ENCODE data around the gene LRRC72.
"Not testable (repeated sequence)": the region's sequence is repeated elsewhere in the genome, so short reads cannot be mapped to it uniquely, and the experiment has no call there.

Gene LRRC72

DNA sequence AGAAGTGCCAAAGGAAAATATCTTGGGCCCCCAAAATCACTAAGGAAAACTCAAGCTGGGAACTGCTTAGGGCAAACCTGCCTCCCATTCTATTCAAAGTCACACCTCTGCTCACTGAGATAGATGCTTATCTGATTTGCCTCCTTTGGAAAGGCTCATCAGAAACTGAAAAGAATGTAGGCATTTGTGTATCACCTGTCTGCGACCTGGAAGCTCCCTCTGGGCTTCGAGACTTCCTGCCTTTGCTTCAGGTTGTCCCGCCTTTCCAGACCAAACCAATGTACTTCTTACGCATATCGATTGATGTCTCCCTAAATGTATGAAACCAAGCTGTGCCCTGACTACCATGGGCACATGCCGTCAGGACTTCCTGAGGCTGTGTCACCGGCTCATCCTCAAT is 14.5 kb upstream of the LRRC72 start:
- TF ChIP-seq, protein P1, sequence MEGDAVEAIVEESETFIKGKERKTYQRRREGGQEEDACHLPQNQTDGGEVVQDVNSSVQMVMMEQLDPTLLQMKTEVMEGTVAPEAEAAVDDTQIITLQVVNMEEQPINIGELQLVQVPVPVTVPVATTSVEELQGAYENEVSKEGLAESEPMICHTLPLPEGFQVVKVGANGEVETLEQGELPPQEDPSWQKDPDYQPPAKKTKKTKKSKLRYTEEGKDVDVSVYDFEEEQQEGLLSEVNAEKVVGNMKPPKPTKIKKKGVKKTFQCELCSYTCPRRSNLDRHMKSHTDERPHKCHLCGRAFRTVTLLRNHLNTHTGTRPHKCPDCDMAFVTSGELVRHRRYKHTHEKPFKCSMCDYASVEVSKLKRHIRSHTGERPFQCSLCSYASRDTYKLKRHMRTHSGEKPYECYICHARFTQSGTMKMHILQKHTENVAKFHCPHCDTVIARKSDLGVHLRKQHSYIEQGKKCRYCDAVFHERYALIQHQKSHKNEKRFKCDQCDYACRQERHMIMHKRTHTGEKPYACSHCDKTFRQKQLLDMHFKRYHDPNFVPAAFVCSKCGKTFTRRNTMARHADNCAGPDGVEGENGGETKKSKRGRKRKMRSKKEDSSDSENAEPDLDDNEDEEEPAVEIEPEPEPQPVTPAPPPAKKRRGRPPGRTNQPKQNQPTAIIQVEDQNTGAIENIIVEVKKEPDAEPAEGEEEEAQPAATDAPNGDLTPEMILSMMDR (conservative IDR thresholded peaks at IDR 0.05): no peak
- TF ChIP-seq ZFX (IDR thresholded peaks at IDR 0.05): no peak
- H3K27ac ChIP-seq: no peak overlapping the region

- H3K27ac ChIP-seq: no peak overlapping the region
- TF ChIP-seq, protein P1 (conservative IDR thresholded peaks at IDR 0.05): no peak
- no peak for TF ChIP-seq ZFX (IDR thresholded peaks at IDR 0.05)
Measured at GRCh38 chr7:16514271-16514670, 12.4 kb upstream of the LRRC72 start.

GRCh38 chr7:16514729-16515128 is 11.9 kb upstream of the LRRC72 start:
- TF ChIP-seq, protein P1 (conservative IDR thresholded peaks at IDR 0.05): no peak
- TF ChIP-seq ZFX (IDR thresholded peaks at IDR 0.05): no peak

GRCh38 chr7:16515785-16516685 is 10.6 kb upstream of the LRRC72 start:
- no peak for TF ChIP-seq ZFX (IDR thresholded peaks at IDR 0.05)
- TF ChIP-seq, protein P1 (conservative IDR thresholded peaks at IDR 0.05): no peak
- H3K27ac ChIP-seq: no peak overlapping the region

More at GRCh38 chr7:16514729-16515128, 11.9 kb upstream of the LRRC72 start:
- no peak overlapping the region for H3K27ac ChIP-seq

GRCh38 chr7:16519985-16520384 is 6.6 kb upstream of the LRRC72 start:
- not testable (repeated sequence) for H3K27ac ChIP-seq

GRCh38 chr7:16524332-16524731 is 2.3 kb upstream of the LRRC72 start:
- TF ChIP-seq, protein P1 (conservative IDR thresholded peaks at IDR 0.05): no peak
- no peak for TF ChIP-seq ZFX (IDR thresholded peaks at IDR 0.05)
- no peak overlapping the region for H3K27ac ChIP-seq

DNA sequence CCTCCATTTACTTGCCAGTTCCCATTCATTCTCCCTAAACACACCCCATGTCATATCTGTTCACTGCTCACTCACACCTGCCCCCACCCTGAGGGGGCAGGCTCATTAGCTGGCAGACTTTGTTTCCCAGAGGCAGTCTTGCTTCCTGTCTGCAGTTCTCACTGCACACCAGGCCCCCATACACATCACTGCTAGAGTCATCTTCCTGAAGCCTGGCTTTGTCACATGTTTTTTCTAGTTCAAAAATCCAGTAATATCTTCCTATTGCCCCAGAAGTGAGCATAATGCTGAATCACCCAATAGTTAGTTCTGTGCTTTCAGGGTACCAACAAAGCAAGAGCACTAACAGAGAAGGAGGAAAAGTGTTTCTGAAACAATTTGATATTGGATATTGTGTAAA is 1.9 kb downstream of the LRRC72 start:
- H3K27ac ChIP-seq: no peak overlapping the region
- no peak for TF ChIP-seq ZFX (IDR thresholded peaks at IDR 0.05)

DNA sequence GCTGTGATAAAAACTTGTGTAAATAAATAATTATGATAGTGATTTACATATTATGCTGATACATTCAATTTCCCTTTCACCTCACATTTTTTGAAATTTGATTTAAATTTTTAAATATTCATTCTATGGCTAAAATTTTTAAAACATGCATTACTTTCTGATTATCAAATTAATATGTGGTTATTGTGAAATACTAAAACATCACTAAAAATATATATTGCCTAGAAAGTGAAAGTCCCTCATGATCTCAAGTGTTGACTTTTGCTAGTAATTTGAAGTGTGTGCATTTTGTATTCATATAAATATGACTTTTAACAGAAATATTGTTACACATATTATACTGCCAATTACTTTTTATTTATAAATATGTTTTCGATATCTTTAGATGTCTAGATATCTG is 3.1 kb downstream of the LRRC72 start:
- no peak overlapping the region for H3K27ac ChIP-seq
- TF ChIP-seq, protein P1 (conservative IDR thresholded peaks at IDR 0.05): no peak
- no peak for TF ChIP-seq ZFX (IDR thresholded peaks at IDR 0.05)

Measured in C4-2B (cell line).